ENCODE data around the gene GARS1.

The GARS1 gene

GRCh38 chr7:30656006-30656957 is 61.6 kb downstream of the GARS1 start:
- FAIRE-seq: no peak

GRCh38 chr7:30657131-30657530 is 62.5 kb downstream of the GARS1 start:
- no peak for FAIRE-seq

- no peak for FAIRE-seq
Measured at GRCh38 chr7:30658479-30659074, 63.9 kb downstream of the GARS1 start.

GRCh38 chr7:30659312-30659711 is 64.6 kb downstream of the GARS1 start:
- FAIRE-seq: no peak

GRCh38 chr7:30660331-30661255 is 65.9 kb downstream of the GARS1 start:
- FAIRE-seq: no peak

- no peak for FAIRE-seq
Measured at GRCh38 chr7:30661926-30662325, 67.2 kb downstream of the GARS1 start.

GRCh38 chr7:30662431-30662939 is 67.8 kb downstream of the GARS1 start:
- FAIRE-seq: no peak

GRCh38 chr7:30663414-30663813 is 68.7 kb downstream of the GARS1 start:
- FAIRE-seq: no peak

- no peak for FAIRE-seq
Measured at GRCh38 chr7:30664184-30664885, 69.7 kb downstream of the GARS1 start.

GRCh38 chr7:30665043-30665442 is 70.4 kb downstream of the GARS1 start:
- FAIRE-seq: no peak

GRCh38 chr7:30665449-30665848 is 70.8 kb downstream of the GARS1 start:
- FAIRE-seq: no peak

- FAIRE-seq: no peak
Measured at GRCh38 chr7:30667172-30667571, 72.5 kb downstream of the GARS1 start.

- FAIRE-seq: no peak
Measured at GRCh38 chr7:30668102-30668501, 73.4 kb downstream of the GARS1 start.

GRCh38 chr7:30671793-30672465 is 77.3 kb downstream of the GARS1 start:
- FAIRE-seq: no peak

- FAIRE-seq: no peak
Measured at GRCh38 chr7:30674420-30674819, 79.7 kb downstream of the GARS1 start.

GRCh38 chr7:30674876-30675275 is 80.2 kb downstream of the GARS1 start:
- FAIRE-seq: no peak

- FAIRE-seq: no peak
Measured at GRCh38 chr7:30678805-30679204, 84.1 kb downstream of the GARS1 start.

GRCh38 chr7:30679664-30680063 is 85.0 kb downstream of the GARS1 start:
- no peak for FAIRE-seq

GRCh38 chr7:30681331-30681797 is 86.7 kb downstream of the GARS1 start:
- no peak for FAIRE-seq

- FAIRE-seq: no peak
Measured at GRCh38 chr7:30681815-30682211, 87.1 kb downstream of the GARS1 start.

All from endometrium (tissue), 2 donors.